ENCODE measurements around the gene DLG2. TPM values are rescaled to one million over a fixed set of nuclear protein-coding genes. Genes with fewer than 3 reads are reported as not detected.

The DLG2 gene
- total RNA-seq, 1 experiment from 2014 or later: 17.5 TPM

DNA sequence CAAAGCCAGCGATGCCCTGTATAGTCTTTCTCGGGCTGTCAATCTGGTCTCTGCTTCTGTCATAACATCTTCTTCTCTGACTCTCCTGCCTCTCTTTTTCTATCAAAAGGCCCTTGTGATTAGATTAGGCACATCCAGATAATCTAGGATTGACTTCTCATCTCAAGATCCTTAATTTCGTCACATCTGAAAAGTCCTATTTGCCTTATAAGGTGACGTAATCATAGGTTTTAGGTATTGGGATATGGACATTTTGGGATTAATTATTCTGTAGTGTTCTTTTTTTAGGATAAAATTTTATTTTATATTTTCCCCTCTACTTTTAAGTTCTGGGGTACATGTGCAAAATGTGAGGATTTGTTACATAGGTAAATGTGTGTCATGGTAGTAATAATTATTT lies 1860.2 kb downstream of the DLG2 start (continued):
- TF ChIP-seq NFE2L1 (CRISPR knock-in tag; IDR thresholded peaks at IDR 0.05) (no peak), PRRX2 (CRISPR knock-in tag; IDR thresholded peaks at IDR 0.05) (no peak), NFATC4 (CRISPR knock-in tag; IDR thresholded peaks at IDR 0.05) (no peak), ESRRA (CRISPR knock-in tag; IDR thresholded peaks at IDR 0.05; ENCODE audit: borderline replicate concordance) (no peak), SMAD3 (CRISPR knock-in tag; IDR thresholded peaks at IDR 0.05; ENCODE audit: borderline replicate concordance) (no peak)

DNA sequence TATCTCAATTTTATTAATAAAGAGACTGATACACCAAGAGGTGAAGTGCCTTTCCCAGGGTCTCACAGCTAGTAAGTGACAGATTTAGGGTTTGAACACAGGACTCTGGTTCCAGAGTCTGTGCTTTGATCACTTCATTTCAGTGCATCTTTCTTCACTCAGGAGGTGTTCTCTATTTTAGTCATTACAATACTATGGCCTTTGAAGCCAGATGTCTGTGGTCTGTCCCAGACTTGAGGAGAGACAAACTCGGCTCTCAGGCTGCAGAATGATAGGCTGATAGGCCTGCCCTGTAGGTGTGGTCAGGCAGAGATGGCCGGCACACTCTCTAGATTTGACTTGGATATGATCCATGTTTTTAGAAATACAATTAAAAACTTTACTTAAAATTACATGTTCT lies 1862.5 kb downstream of the DLG2 start:
- ChIA-PET CTCF (no interaction called here), POLR2A (no interaction called here)
- H3K4me1 Mint-ChIP-seq: peaks cover 5% of the 10 kb centered on the region
- no peak overlapping the region for H3K27ac Mint-ChIP-seq
- DNase-seq (ENCODE audit: low spot score): no peak
- no peaks in the 10 kb centered on the region for H3K9me3 Mint-ChIP-seq
- H3K36me3 Mint-ChIP-seq: no peaks in the 10 kb centered on the region
- TF ChIP-seq ERG (CRISPR knock-in tag; IDR thresholded peaks at IDR 0.05) (no peak), RELA (CRISPR knock-in tag; IDR thresholded peaks at IDR 0.05; ENCODE audit: borderline replicate concordance) (no peak), ZNF121 (CRISPR knock-in tag; IDR thresholded peaks at IDR 0.05) (no peak), GRHL2 (CRISPR knock-in tag; IDR thresholded peaks at IDR 0.05; ENCODE audit: insufficient replicate concordance, severe bottlenecking) (no peak), ZNF281 (CRISPR knock-in tag; IDR thresholded peaks at IDR 0.05) (no peak), ZNF138 (CRISPR knock-in tag; conservative IDR thresholded peaks at IDR 0.05) (no peak), FOXP1 (CRISPR knock-in tag; IDR thresholded peaks at IDR 0.05; ENCODE audit: borderline replicate concordance) (no peak), ZNF396 (CRISPR knock-in tag; IDR thresholded peaks at IDR 0.05; ENCODE audit: borderline replicate concordance) (no peak), STAT6 (CRISPR knock-in tag; conservative IDR thresholded peaks at IDR 0.05; ENCODE audit: low read depth) (no peak), NR1H2 (CRISPR knock-in tag; IDR thresholded peaks at IDR 0.05) (no peak)
- TF ChIP-seq, protein P1, sequence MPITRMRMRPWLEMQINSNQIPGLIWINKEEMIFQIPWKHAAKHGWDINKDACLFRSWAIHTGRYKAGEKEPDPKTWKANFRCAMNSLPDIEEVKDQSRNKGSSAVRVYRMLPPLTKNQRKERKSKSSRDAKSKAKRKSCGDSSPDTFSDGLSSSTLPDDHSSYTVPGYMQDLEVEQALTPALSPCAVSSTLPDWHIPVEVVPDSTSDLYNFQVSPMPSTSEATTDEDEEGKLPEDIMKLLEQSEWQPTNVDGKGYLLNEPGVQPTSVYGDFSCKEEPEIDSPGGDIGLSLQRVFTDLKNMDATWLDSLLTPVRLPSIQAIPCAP (CRISPR knock-in tag; IDR thresholded peaks at IDR 0.05): no peak
- TF ChIP-seq, protein P2, sequence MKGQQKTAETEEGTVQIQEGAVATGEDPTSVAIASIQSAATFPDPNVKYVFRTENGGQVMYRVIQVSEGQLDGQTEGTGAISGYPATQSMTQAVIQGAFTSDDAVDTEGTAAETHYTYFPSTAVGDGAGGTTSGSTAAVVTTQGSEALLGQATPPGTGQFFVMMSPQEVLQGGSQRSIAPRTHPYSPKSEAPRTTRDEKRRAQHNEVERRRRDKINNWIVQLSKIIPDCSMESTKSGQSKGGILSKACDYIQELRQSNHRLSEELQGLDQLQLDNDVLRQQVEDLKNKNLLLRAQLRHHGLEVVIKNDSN (CRISPR knock-in tag; IDR thresholded peaks at IDR 0.05): no peak
- TF ChIP-seq, protein P3, sequence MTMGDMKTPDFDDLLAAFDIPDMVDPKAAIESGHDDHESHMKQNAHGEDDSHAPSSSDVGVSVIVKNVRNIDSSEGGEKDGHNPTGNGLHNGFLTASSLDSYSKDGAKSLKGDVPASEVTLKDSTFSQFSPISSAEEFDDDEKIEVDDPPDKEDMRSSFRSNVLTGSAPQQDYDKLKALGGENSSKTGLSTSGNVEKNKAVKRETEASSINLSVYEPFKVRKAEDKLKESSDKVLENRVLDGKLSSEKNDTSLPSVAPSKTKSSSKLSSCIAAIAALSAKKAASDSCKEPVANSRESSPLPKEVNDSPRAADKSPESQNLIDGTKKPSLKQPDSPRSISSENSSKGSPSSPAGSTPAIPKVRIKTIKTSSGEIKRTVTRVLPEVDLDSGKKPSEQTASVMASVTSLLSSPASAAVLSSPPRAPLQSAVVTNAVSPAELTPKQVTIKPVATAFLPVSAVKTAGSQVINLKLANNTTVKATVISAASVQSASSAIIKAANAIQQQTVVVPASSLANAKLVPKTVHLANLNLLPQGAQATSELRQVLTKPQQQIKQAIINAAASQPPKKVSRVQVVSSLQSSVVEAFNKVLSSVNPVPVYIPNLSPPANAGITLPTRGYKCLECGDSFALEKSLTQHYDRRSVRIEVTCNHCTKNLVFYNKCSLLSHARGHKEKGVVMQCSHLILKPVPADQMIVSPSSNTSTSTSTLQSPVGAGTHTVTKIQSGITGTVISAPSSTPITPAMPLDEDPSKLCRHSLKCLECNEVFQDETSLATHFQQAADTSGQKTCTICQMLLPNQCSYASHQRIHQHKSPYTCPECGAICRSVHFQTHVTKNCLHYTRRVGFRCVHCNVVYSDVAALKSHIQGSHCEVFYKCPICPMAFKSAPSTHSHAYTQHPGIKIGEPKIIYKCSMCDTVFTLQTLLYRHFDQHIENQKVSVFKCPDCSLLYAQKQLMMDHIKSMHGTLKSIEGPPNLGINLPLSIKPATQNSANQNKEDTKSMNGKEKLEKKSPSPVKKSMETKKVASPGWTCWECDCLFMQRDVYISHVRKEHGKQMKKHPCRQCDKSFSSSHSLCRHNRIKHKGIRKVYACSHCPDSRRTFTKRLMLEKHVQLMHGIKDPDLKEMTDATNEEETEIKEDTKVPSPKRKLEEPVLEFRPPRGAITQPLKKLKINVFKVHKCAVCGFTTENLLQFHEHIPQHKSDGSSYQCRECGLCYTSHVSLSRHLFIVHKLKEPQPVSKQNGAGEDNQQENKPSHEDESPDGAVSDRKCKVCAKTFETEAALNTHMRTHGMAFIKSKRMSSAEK (CRISPR knock-in tag; IDR thresholded peaks at IDR 0.05; ENCODE audit: borderline replicate concordance): no peak
- TF ChIP-seq, protein P4, sequence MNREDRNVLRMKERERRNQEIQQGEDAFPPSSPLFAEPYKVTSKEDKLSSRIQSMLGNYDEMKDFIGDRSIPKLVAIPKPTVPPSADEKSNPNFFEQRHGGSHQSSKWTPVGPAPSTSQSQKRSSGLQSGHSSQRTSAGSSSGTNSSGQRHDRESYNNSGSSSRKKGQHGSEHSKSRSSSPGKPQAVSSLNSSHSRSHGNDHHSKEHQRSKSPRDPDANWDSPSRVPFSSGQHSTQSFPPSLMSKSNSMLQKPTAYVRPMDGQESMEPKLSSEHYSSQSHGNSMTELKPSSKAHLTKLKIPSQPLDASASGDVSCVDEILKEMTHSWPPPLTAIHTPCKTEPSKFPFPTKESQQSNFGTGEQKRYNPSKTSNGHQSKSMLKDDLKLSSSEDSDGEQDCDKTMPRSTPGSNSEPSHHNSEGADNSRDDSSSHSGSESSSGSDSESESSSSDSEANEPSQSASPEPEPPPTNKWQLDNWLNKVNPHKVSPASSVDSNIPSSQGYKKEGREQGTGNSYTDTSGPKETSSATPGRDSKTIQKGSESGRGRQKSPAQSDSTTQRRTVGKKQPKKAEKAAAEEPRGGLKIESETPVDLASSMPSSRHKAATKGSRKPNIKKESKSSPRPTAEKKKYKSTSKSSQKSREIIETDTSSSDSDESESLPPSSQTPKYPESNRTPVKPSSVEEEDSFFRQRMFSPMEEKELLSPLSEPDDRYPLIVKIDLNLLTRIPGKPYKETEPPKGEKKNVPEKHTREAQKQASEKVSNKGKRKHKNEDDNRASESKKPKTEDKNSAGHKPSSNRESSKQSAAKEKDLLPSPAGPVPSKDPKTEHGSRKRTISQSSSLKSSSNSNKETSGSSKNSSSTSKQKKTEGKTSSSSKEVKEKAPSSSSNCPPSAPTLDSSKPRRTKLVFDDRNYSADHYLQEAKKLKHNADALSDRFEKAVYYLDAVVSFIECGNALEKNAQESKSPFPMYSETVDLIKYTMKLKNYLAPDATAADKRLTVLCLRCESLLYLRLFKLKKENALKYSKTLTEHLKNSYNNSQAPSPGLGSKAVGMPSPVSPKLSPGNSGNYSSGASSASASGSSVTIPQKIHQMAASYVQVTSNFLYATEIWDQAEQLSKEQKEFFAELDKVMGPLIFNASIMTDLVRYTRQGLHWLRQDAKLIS (CRISPR knock-in tag; IDR thresholded peaks at IDR 0.05; ENCODE audit: borderline replicate concordance): no peak
- no peak for ATAC-seq
- peaks cover 28% of the 10 kb centered on the region for H3K27me3 Mint-ChIP-seq (ENCODE audit: low read depth)
- H3K4me3 Mint-ChIP-seq: no peak overlapping the region

All from WTC11 (cell line).